HG03060 (cell line): ENCODE data around the gene ATP13A1.
"Not testable (repeated sequence)": the region's sequence is repeated elsewhere in the genome, so short reads cannot be mapped to it uniquely, and the experiment has no call there.

Source experiments
- ATAC-seq: cut with Tn5 transposase; IDR thresholded peaks from one replicate; pipeline ENCODE4 v1.9.1; 2021; ENCODE audit warnings: low read depth, moderate number of reproducible peaks; ENCODE audit not compliant: unreplicated experiment

ATP13A1 gene

GRCh38 chr19:19626516-19627472 lies 36.7 kb downstream of the ATP13A1 start:
- no peak for ATAC-seq

GRCh38 chr19:19624032-19624570 lies 39.4 kb downstream of the ATP13A1 start:
- ATAC-seq, result no peak

DNA sequence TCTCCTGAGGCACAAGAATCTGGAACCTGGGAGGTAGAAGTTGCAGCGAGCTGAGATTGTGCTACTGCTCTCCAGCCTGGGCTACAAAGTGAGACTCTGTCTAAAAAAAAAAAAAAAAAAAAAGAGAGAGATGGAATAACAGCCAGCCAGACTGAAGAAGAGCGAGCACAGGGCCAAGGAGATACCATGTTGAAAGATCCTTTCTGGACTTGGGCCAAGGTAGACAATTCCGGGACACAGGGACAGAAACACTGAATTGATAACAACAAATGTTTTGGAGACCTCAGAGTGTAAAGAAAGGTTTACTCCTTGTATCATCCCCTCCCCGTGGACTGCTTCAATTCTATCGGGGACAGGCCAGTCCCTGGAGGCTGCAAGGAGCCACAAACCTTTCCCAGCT lies 40.1 kb downstream of the ATP13A1 start:
- ATAC-seq, result no peak

DNA sequence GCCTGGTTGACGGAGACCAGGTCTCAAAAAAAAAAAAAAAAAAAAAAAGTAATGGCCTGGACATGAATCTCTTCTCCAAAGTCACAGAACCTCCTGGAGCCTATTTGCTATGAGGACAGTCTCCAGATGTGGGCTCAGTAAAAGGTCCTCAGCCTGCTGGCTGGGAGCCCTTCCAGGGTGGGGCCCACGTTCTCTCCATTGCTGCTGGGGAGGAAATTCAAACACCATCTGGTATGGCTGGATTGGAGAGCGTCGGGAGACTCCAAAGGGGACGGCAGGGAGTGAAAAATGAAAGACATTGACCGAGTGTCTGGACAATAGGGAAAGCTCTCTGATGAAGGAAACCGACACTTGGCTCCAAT lies 43.6 kb downstream of the ATP13A1 start:
- ATAC-seq, result no peak

DNA sequence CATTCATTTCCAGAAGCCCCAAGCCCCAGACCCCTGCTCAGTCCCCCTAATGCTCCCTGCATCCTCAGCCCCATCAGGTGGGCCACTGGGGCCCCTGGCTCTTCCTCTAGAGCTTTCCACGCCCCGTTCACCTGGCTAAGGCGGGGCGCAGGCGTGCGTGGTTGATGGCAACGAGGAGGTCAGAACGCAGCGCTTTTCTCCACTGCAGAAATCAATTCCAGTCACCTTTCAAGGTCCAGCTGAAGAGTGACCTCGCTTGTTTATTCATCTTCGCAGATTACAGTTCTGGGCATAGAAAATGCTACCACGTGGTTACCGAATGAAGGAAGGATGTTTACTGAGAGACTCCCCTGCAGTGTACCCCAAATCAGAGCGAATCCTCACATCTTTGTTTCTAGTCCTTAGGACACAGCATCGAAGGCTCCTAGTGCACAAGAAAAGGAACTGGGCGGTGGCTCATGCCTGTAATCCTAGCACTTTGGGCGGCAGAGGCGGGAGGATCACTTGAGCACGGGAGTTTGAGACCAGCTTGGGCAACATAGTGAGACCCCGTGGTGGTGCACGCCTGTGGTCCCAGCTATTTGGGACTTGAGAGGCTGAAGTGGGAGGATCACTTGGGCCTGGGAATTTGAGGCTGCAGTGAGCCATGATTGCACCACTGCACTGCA lies 44.2 kb downstream of the ATP13A1 start:
- ATAC-seq, result no peak

- peak; percentile 95 for ATAC-seq
These were observed 45.0 kb downstream of the ATP13A1 start, which contains the start of gene PBX4 for GRCh38 chr19:19618219-19619051. PBX4 (minus strand) TSS chr19:19618687; CDS start chr19:19618629, 58 bp downstream.

DNA sequence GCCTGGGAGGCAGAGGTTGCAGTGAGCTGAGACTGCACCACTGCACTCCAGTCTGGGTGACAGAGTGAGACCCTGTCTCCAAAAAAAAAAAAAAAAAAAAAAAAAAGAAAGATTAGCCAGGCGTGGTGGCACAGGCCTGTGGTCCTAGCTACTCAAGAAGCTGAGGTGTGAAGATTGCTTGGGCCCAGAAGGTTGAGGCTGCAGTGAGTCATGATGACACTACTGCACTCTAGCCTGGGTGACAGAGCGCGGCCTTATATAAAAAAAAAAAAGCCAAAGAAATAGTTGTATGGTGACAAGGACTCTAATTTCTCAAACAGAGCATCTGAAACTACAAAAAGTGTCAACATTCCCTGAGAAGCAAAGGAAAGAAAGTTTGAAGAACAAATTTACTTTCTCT lies 48.4 kb downstream of the ATP13A1 start:
- no peak for ATAC-seq

- ATAC-seq, result no peak
These were observed 50.0 kb downstream of the ATP13A1 start for GRCh38 chr19:19613506-19613905.

DNA sequence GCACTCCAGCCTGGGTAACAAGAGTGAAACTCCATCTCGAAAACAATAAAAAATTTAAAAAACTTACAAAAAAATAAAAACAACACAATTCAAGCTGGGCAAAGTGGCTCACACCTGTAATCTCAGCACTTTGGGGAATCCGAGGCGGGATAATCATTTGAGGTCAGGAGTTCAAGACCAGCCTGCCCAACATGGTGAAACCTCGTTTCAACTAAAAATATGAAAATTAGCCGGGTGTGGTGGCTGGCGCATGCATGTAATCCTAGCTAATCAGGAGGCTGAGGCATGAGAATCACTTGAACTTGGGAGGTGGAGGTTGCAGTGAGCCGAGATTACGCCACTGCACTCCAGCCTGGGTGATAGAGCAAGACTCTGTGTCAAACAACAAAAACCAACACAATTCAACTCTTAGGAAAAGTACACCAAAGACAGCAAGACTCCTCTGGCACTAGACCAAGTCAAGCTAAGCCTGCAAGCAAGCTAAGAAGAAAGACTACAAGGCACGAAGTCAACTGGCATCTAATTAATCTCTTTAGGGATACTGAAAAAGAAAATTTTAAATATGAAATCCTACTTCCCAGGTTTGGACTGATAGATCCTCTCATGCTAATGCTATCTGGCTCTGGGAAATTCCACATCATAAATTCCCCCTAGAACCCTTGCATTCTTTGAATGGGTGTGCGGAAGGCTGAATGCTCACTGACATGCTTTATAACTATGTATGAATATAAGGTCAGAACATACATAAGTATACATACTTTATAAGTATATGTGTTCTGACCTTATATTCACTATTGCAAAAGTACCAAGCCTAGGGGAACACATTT lies 52.9 kb downstream of the ATP13A1 start:
- ATAC-seq, result no peak

GRCh38 chr19:19606686-19607085 lies 56.8 kb downstream of the ATP13A1 start:
- not testable (repeated sequence) for ATAC-seq

DNA sequence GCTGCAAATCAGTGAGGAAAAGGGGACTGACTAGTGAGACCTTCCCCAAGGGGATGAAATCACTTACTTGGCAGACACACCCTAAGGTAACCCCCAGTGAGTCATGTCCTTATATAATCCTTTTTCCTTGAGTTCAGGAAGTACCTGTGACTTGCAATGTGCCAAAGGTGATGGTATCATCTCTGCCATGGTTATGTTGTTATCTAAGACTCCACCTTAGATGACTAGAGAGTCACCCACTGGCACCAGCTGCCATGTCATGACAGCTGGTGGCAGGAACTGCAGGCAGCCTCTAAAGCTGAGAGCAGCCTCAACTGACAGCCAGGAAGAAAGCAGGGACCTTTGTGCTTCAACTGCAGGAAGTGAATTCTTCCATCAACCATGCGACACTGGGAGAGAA lies 57.5 kb downstream of the ATP13A1 start:
- peak; percentile 51 for ATAC-seq

DNA sequence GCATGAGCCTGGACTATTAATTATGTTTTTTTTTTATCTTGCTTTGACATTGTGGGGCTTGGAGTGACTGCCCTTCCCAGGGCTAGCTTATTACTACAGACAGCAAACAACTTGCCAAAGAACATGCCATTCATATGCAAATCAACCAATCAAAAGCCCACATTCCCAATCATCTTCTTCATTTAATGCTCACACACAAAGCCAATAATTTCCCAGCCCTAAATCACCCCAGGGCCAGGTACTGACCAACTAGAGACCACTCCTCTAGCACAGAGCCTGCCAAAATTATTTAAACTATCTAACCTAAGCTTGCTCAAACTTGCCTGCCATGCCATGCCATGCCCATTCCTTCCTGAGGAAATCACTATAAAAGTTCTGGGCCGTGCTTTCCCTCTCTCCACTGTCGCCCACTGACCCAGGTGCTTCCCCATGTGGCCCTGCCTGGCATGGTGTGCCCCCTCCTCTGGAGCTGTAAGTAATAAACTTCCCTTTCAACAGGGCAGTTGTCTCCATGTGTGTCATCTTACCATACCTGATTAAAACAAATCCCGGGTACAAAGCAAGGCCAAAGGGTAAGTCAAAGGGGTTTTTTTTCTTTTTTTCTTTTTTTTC lies 60.7 kb downstream of the ATP13A1 start:
- ATAC-seq, result no peak

- no peak for ATAC-seq
These were observed 61.3 kb downstream of the ATP13A1 start for GRCh38 chr19:19602136-19602712.

- no peak for ATAC-seq
These were observed 62.6 kb downstream of the ATP13A1 start for GRCh38 chr19:19600793-19601330.

DNA sequence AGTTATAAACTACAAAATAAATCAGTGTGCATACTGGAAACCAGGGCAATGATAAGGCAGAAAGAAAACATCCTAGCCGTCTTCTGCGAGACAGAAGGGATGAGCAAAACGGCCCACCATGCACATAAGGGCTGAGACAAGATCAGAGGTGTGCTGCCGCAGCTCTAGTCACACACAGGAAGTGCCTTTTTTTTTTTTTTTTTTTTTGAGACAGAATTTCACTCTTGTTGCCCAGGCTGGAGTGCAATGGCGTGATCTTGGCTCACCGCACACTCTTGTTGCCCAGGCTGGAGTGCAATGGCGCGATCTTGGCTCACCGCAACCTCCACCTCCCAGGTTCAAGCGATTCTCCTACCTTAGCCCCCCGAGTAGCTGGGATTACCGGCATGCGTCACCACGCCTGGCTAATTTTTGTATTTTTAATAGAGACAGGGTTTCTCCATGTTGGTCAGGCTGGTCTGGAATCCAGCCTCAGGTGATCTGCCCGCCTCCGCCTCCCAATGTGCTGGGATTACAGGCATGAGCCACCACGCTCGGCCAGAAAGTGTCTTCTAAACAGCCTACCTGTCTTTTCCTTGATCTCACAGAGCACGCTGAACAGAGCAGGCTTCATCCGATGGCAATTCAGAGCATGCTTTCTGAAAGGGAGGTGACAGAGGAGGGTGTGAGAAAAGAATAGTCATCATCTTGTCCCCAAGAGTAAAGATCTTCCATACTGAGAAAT lies 64.6 kb downstream of the ATP13A1 start:
- ATAC-seq, result not testable (repeated sequence)

GRCh38 chr19:19597809-19598306 lies 65.6 kb downstream of the ATP13A1 start:
- ATAC-seq, result peak; percentile 81
